SK-N-SH (cell line): ENCODE data around the gene LARP1. TPM values are rescaled to one million over a fixed set of nuclear protein-coding genes. Genes with fewer than 3 reads are reported as not detected.
A peak's percentile ranks its signal among the peaks of the same experiment; 100 is the strongest.

Experiments used
- CTCF ChIA-PET: fragments of 300-600, 350-600 bp; formaldehyde crosslinking; extraction: SDS; loops from one replicate; lab custom pipeline; 2021; lab: Yijun Ruan, JAX
- POLR2A ChIA-PET: fragments of 350-600 bp; sonication (Branson Sonifier 250); formaldehyde crosslinking; extraction: SDS; loops from one replicate; lab custom pipeline; 2020; ENCODE audit warnings: antibody characterized with exemption, inconsistent platforms; lab: Yijun Ruan, JAX
- DNase-seq: peaks from one replicate; pipeline ENCODE4 v3.0.0; 2012
- H2AFZ ChIP-seq: fragments of 200-600 bp; sonication (generic); 2 replicates; pipeline ENCODE4 v1.8.1; 2016; ENCODE audit warnings: antibody characterized with exemption, mild to moderate bottlenecking, low read depth
- H3F3A ChIP-seq: fragments of 200-600 bp; sonication (generic); replicated peaks from 2 replicates; pipeline ENCODE3; 2016; ENCODE audit warnings: antibody characterized with exemption, mild to moderate bottlenecking; ENCODE audit not compliant: insufficient read depth
- H3K27ac ChIP-seq, 2 experiments: fragments of 200-500 bp in 1 of 2; fragments of 200-600 bp in 1 of 2; sonication (Bioruptor generic) in 1 of 2; sonication (generic), shearing (Covaris generic) in 1 of 2; 2 replicates each; pipeline versions ENCODE4 v1.5.1 to v1.6.1; 2014 to 2016; ENCODE audit warnings: low read depth in 2 of 2, inconsistent platforms in 1 of 2, low read length in 1 of 2, mild to moderate bottlenecking in 1 of 2, mixed read lengths in 1 of 2
- H3K27me3 ChIP-seq: fragments of 200-600 bp; sonication (generic), shearing (Covaris generic); 2 replicates; pipeline ENCODE4 v1.6.1; 2016; ENCODE audit warnings: mixed run types; ENCODE audit not compliant: insufficient read depth
- H3K36me3 ChIP-seq, 2 experiments: fragments of 200-500 bp in 1 of 2; fragments of 200-600 bp in 1 of 2; sonication (Bioruptor generic) in 1 of 2; sonication (generic) in 1 of 2; replicated peaks in 1 of 2; 2 replicates each; pipeline versions ENCODE3 to v1.5.1; 2014 to 2016; ENCODE audit warnings: low read length in 1 of 2, mild to moderate bottlenecking in 1 of 2; ENCODE audit not compliant: insufficient read depth in 2 of 2, control insufficient read depth in 1 of 2
- H3K4me1 ChIP-seq, 2 experiments: fragments of 200-500 bp in 1 of 2; fragments of 200-600 bp in 1 of 2; sonication (Bioruptor generic) in 1 of 2; sonication (generic), shearing (Covaris generic) in 1 of 2; 2 replicates each; pipeline versions ENCODE4 v1.5.1 to v1.6.1; 2014 to 2016; ENCODE audit warnings: low read depth in 1 of 2, low read length in 1 of 2, mixed run types in 1 of 2; ENCODE audit not compliant: insufficient read depth in 2 of 2, control insufficient read depth in 1 of 2
- H3K4me2 ChIP-seq: fragments of 200-600 bp; sonication (generic), shearing (Covaris generic); 2 replicates; pipeline ENCODE4 v1.6.1; 2017; ENCODE audit warnings: mixed run types
- H3K4me3 ChIP-seq, 2 experiments: fragments of 200-500 bp in 1 of 2; fragments of 200-600 bp in 1 of 2; sonication (Bioruptor generic) in 1 of 2; sonication (generic), shearing (Covaris generic) in 1 of 2; 2 replicates each; pipeline versions ENCODE4 v1.5.1 to v1.8.1; 2014 to 2016; ENCODE audit warnings: low read depth in 2 of 2, inconsistent platforms in 1 of 2, low read length in 1 of 2, mild to moderate bottlenecking in 1 of 2, mixed read lengths in 1 of 2, moderate library complexity in 1 of 2
- H3K79me2 ChIP-seq: fragments of 200-600 bp; sonication (generic); 2 replicates; pipeline ENCODE4 v1.8.1; 2017; ENCODE audit warnings: mild to moderate bottlenecking; ENCODE audit not compliant: insufficient read depth
- H3K9ac ChIP-seq: fragments of 200-600 bp; sonication (generic); 2 replicates; pipeline ENCODE4 v1.6.1; 2017; ENCODE audit warnings: mixed run types
- H3K9me2 ChIP-seq: fragments of 200-600 bp; sonication (generic); 2 replicates; pipeline ENCODE4 v1.6.1; 2017; ENCODE audit warnings: mixed run types
- H3K9me3 ChIP-seq: fragments of 200-600 bp; sonication (generic); 2 replicates; pipeline ENCODE4 v1.6.1; 2017; ENCODE audit warnings: mixed run types, mild to moderate bottlenecking, moderate library complexity
- H4K20me1 ChIP-seq: fragments of 200-600 bp; sonication (generic); 2 replicates; pipeline ENCODE4 v1.6.1; 2017; ENCODE audit warnings: mild to moderate bottlenecking, mixed run types; ENCODE audit not compliant: insufficient read depth
- CHD2 ChIP-seq: fragments of 150-350 bp; IDR thresholded peaks from 2 replicates; pipeline ENCODE4 v1.6.1; 2018; ENCODE audit warnings: low read length; ENCODE audit not compliant: partially characterized antibody
- CTCF ChIP-seq: fragments of 200-600 bp; sonication (generic); IDR thresholded peaks from 2 replicates; pipeline ENCODE4 v1.6.1; 2017; ENCODE audit warnings: antibody characterized with exemption, mild to moderate bottlenecking, moderate library complexity
- EP300 ChIP-seq, 2 experiments: IDR thresholded peaks; 2 replicates each; pipeline versions ENCODE4 v1.4.0 to v1.6.1; 2012; ENCODE audit warnings: borderline replicate concordance in 1 of 2, low read depth in 1 of 2, low read length in 1 of 2
- FOSL2 ChIP-seq: IDR thresholded peaks from 2 replicates; pipeline ENCODE4 v1.4.0; 2012; ENCODE audit warnings: low read depth, mild to moderate bottlenecking, moderate library complexity, borderline replicate concordance
- GATA2 ChIP-seq: sonication (generic); formaldehyde crosslinking; IDR thresholded peaks from 2 replicates; pipeline ENCODE4 v1.5.0; 2020; ENCODE audit warnings: mild to moderate bottlenecking, missing genetic modification reagents
- JUND ChIP-seq: IDR thresholded peaks from 2 replicates; pipeline ENCODE4 v1.4.0; 2012
- MAX ChIP-seq: IDR thresholded peaks from 2 replicates; pipeline ENCODE4 v1.4.0; 2012; ENCODE audit warnings: low read depth
- MEF2A ChIP-seq: IDR thresholded peaks from 2 replicates; pipeline ENCODE4 v1.4.0; 2012; ENCODE audit warnings: low read depth, borderline replicate concordance
- NFIC ChIP-seq: IDR thresholded peaks from 2 replicates; pipeline ENCODE4 v1.4.0; 2012; ENCODE audit warnings: borderline replicate concordance
- PBX3 ChIP-seq: IDR thresholded peaks from 2 replicates; pipeline ENCODE4; 2012
- RAD21 ChIP-seq: IDR thresholded peaks from 2 replicates; pipeline ENCODE4 v1.6.1; 2012; ENCODE audit warnings: mild to moderate bottlenecking, low read length
- RCOR1 ChIP-seq: fragments of 150-350 bp; IDR thresholded peaks from 2 replicates; pipeline ENCODE4 v1.6.1; 2017; ENCODE audit warnings: antibody characterized with exemption, low read length
- RXRA ChIP-seq: IDR thresholded peaks from 2 replicates; pipeline ENCODE4 v1.4.0; 2012; ENCODE audit warnings: low read depth, mild to moderate bottlenecking, borderline replicate concordance
- SIN3A ChIP-seq: IDR thresholded peaks from 2 replicates; pipeline ENCODE4 v1.6.1; 2012; ENCODE audit warnings: low read depth, mild to moderate bottlenecking, low read length, moderate library complexity, borderline replicate concordance
- TEAD4 ChIP-seq: IDR thresholded peaks from 2 replicates; pipeline ENCODE4 v1.4.0; 2012; ENCODE audit warnings: mild to moderate bottlenecking, borderline replicate concordance; ENCODE audit not compliant: insufficient read depth
- USF1 ChIP-seq: IDR thresholded peaks from 2 replicates; pipeline ENCODE4 v1.4.0; 2012; ENCODE audit warnings: low read depth, borderline replicate concordance
- ZBTB33 ChIP-seq: IDR thresholded peaks from 2 replicates; pipeline ENCODE4 v1.4.0; 2012; ENCODE audit warnings: low read depth, borderline replicate concordance
- WGBS: methylation state at CpG from one replicate; pipeline ENCODE4 v1.1.6; 2017; ENCODE audit warnings: low lambda C conversion rate; 5-methylcytosine and 5-hydroxymethylcytosine counted together
- polyA plus RNA-seq, 3 experiments: library from polyadenylated mRNA; depleted of rRNA; stranded (reverse); fragments of >200 nt; gene quantifications; 2 replicates each; pipeline ENCODE4 v1.2.3, GENCODE V29; 2012

Gene LARP1
- polyA plus RNA-seq, 1 of the 3 experiments (the other 2 are of a cell fraction): 57.4 TPM

GRCh38 chr5:154762700-154763099, 7.5 kb downstream of the LARP1 start:
- no peak overlapping the region for H3K4me3 ChIP-seq
- H3K36me3 ChIP-seq: peaks cover 0 to 4% of the 10 kb centered on the region in 2 experiments
- peaks cover 100% of the 10 kb centered on the region for H3K79me2 ChIP-seq
- H4K20me1 ChIP-seq: peaks cover 100% of the 10 kb centered on the region
- WGBS: 86% methylated on average over 1 of the region's 1 CpG
- no peaks in the 10 kb centered on the region for H3F3A ChIP-seq
- peaks cover 28 to 36% of the 10 kb centered on the region in 2 experiments; a peak in 3 of 4 replicates for H3K4me1 ChIP-seq
- ChIA-PET CTCF (no interaction called here), POLR2A (no interaction called here)
- H3K4me2 ChIP-seq: 0 out of 2 replicates have a peak overlapping the region, but pooled peaks have one; percentile 35
- H3K9ac ChIP-seq: no peak overlapping the region
- DNase-seq: no peak
- TF ChIP-seq EP300 (IDR thresholded peaks at IDR 0.05; ENCODE audit: borderline replicate concordance in 1 of 2, low read depth in 1 of 2, low read length in 1 of 2) (peak in 1 of 2 experiments; percentile 67; a peak in 2 of 4 replicates), CHD2 (peak; percentile 13), PBX3 (no peak), RCOR1 (peak; percentile 56; the same call in 1 of the 2 replicates), NFIC (no peak), RXRA (no peak), GATA2 (CRISPR knock-in tag) (peak; percentile 79)
- H3K9me2 ChIP-seq: no peaks in the 10 kb centered on the region
- H3K27me3 ChIP-seq: no peaks in the 10 kb centered on the region
- H3K27ac ChIP-seq: peak overlapping the region in 1 of 2 experiments; percentile 34; a peak in 1 of 4 replicates
- H2AFZ ChIP-seq: no peak overlapping the region
- no peaks in the 10 kb centered on the region for H3K9me3 ChIP-seq

GRCh38 chr5:154764967-154765366, 9.8 kb downstream of the LARP1 start:
- H3K4me2 ChIP-seq: no peak overlapping the region
- peaks cover 0 to 4% of the 10 kb centered on the region in 2 experiments for H3K36me3 ChIP-seq
- H3K4me3 ChIP-seq: no peak overlapping the region
- peaks cover 100% of the 10 kb centered on the region for H3K79me2 ChIP-seq
- WGBS: 94% methylated on average over 3 of the region's 3 CpGs
- TF ChIP-seq USF1 (no peak), ZBTB33 (no peak), NFIC (no peak), MAX (no peak), RAD21 (no peak), FOSL2 (no peak), PBX3 (no peak), SIN3A (no peak), CTCF (no peak), JUND (no peak), MEF2A (no peak), TEAD4 (no peak)
- no peaks in the 10 kb centered on the region for H3K9me2 ChIP-seq
- H2AFZ ChIP-seq: no peak overlapping the region
- no peak for DNase-seq
- no peaks in the 10 kb centered on the region for H3K9me3 ChIP-seq
- peaks cover 34% of the 10 kb centered on the region in 2 experiments; a peak in 2 of 4 replicates for H3K4me1 ChIP-seq
- no peak overlapping the region for H3K9ac ChIP-seq
- peaks cover 3% of the 10 kb centered on the region for H3F3A ChIP-seq
- no peaks in the 10 kb centered on the region for H3K27me3 ChIP-seq
- H3K27ac ChIP-seq: no peak overlapping the region
- H4K20me1 ChIP-seq: peaks cover 100% of the 10 kb centered on the region
- ChIA-PET CTCF (no interaction called here), POLR2A (no interaction called here)
